Measurements from ENCODE around the gene CDHR4. TPM values are rescaled to one million over a fixed set of nuclear protein-coding genes. Genes with fewer than 3 reads are reported as not detected.

The CDHR4 gene
- total and polyA plus RNA-seq, 2 of the 8 experiments (the other 6 are each of a cell fraction or from before 2014, with no cell fraction given), result 0.50 to 0.60 TPM

GRCh38 chr3:49761661-49762060 lies 38.0 kb downstream of the CDHR4 start:
- H2BK20ac ChIP-seq (ENCODE audit: low read length), result no peak overlapping the region
- CTCF ChIA-PET (ENCODE audit: partially characterized antibody), result interaction anchor here (1.0 kb wide), 1 partner anchor 78 kb away, joined by 3 read pairs; no protein-coding TSS in a partner anchor
- H4K20me1 ChIP-seq (replicated peaks in 1 of 2; ENCODE audit: control insufficient read depth in 1 of 2, insufficient read depth in 2 of 2, low read length in 2 of 2), result peaks cover 1 to 5% of the 10 kb centered on the region in 2 experiments
- H3K27me3 ChIP-seq (replicated peaks in 1 of 4; ENCODE audit: control insufficient read depth in 3 of 4, extremely low read depth in 1 of 4, insufficient read depth in 3 of 4, low read length in 3 of 4), result no peaks in the 10 kb centered on the region
- peaks cover 3% of the 10 kb centered on the region; the same call in 1 of the 2 replicates for H3K79me1 ChIP-seq (ENCODE audit: low read depth, low read length)
- H4K5ac ChIP-seq (ENCODE audit: insufficient read length, low read depth, low read length), result no peak overlapping the region
- H3K18ac ChIP-seq (ENCODE audit: extremely low read depth, low read length), result no peak overlapping the region
- peaks cover 0 to 66% of the 10 kb centered on the region in 2 experiments; a peak in 3 of 4 replicates for H3K79me2 ChIP-seq (ENCODE audit: control insufficient read depth in 1 of 2, insufficient read depth in 2 of 2, low read length in 2 of 2)
- no peaks in the 10 kb centered on the region for H3K9me3 ChIP-seq (ENCODE audit: insufficient read depth in 2 of 2, low read depth in 1 of 2, low read length in 1 of 2)
- no peak overlapping the region for H2BK15ac ChIP-seq (ENCODE audit: low read length)
- no peaks in the 10 kb centered on the region for H3K4me1 ChIP-seq (replicated peaks in 1 of 4; ENCODE audit: control insufficient read depth in 3 of 4, insufficient read depth in 4 of 4, low read length in 3 of 4)
- H2BK120ac ChIP-seq (replicated peaks; ENCODE audit: low read depth, low read length), result no peak overlapping the region
- no peak overlapping the region for H3K14ac ChIP-seq (ENCODE audit: insufficient read length)
- no peak overlapping the region for H2AFZ ChIP-seq (ENCODE audit: low read length)
- no peak for FAIRE-seq
- no peak overlapping the region for H3K4ac ChIP-seq (replicated peaks; ENCODE audit: insufficient read length, low read depth, low read length)
- no peak for TF ChIP-seq HDAC6 (IDR thresholded peaks at IDR 0.05; ENCODE audit: low read depth, low read length)
- TF ChIP-seq TCF12 (IDR thresholded peaks at IDR 0.05; ENCODE audit: low read depth, low read length), result no peak
- no peak for TF ChIP-seq SP1 (IDR thresholded peaks at IDR 0.05; ENCODE audit: low read depth, low read length)
- TF ChIP-seq POLR2AphosphoS5 (IDR thresholded peaks at IDR 0.05; ENCODE audit: low read depth, low read length), result no peak
- no peak for TF ChIP-seq TBP (IDR thresholded peaks at IDR 0.05; ENCODE audit: low read depth, low read length)
- no peak for TF ChIP-seq SUZ12 (IDR thresholded peaks at IDR 0.05; ENCODE audit: low read length)
- TF ChIP-seq RNF2 (IDR thresholded peaks at IDR 0.05; ENCODE audit: borderline replicate concordance, low read depth, low read length, missing control alignments, poor library complexity, severe bottlenecking), result no peak
- TF ChIP-seq TEAD4 (IDR thresholded peaks at IDR 0.05; ENCODE audit: low read depth, low read length), result no peak
- no peak for TF ChIP-seq ASH2L (IDR thresholded peaks at IDR 0.05; ENCODE audit: low read length)
- H3K36me3 ChIP-seq (ENCODE audit: control insufficient read depth in 2 of 4, insufficient read depth in 4 of 4, low read length in 3 of 4), result no peaks in the 10 kb centered on the region
- no peak overlapping the region for H4K91ac ChIP-seq (replicated peaks; ENCODE audit: insufficient read length, low read length)
- no peak overlapping the region for H2BK12ac ChIP-seq (ENCODE audit: low read depth, low read length)
- no peak overlapping the region for H4K8ac ChIP-seq (ENCODE audit: extremely low read depth, insufficient read depth, low read length)
- no peak overlapping the region for H2AK5ac ChIP-seq (ENCODE audit: low read depth, low read length)
- no peak for DNase-seq (ENCODE audit: low read depth in 1 of 2, low spot score in 2 of 2)
- H3K4me3 ChIP-seq (ENCODE audit: extremely low read depth in 1 of 4, insufficient read depth in 2 of 4, low read depth in 3 of 4, low read length in 4 of 4), result no peak overlapping the region
- WGBS, 2 experiments (ENCODE audit: extremely low coverage in 1 of 2, insufficient coverage in 1 of 2, insufficient read length in 1 of 2, insufficient replicate concordance in 2 of 2, low coverage in 1 of 2, low lambda C conversion rate in 2 of 2, missing lambda C conversion rate in 1 of 2), result 79% methylated on average over 3 of the region's 3 CpGs; no CpG with 5 or more reads in 1 of the 2 experiments
- no peak overlapping the region for H2BK5ac ChIP-seq (ENCODE audit: low read depth, low read length)
- no peak overlapping the region for H3K9ac ChIP-seq (replicated peaks in 1 of 4; ENCODE audit: extremely low read depth in 1 of 4, low read depth in 3 of 4, low read length in 3 of 4)
- no peak overlapping the region for H3K4me2 ChIP-seq (ENCODE audit: insufficient read depth in 1 of 2, low read depth in 2 of 2, low read length in 2 of 2)
- H3K56ac ChIP-seq (replicated peaks; ENCODE audit: insufficient read length, low read depth, low read length), result no peak overlapping the region
- H3K23ac ChIP-seq (ENCODE audit: insufficient read length), result no peak overlapping the region
- H3K23me2 ChIP-seq (ENCODE audit: low read depth, low read length), result no peaks in the 10 kb centered on the region
- H3K27ac ChIP-seq (ENCODE audit: low read depth, low read length), result no peak overlapping the region
- POLR2A ChIA-PET (ENCODE audit: partially characterized antibody), result interaction anchor here (1.2 to 1.3 kb wide), 2 partner anchors 18 to 19 kb away, joined by 3 read pairs; no protein-coding TSS in a partner anchor
